K562 (cell line): ENCODE results near the gene KMT5C. TPM values are rescaled to one million over a fixed set of nuclear protein-coding genes. Genes with fewer than 3 reads are reported as not detected.

Experiments
- C11orf30 ChIP-seq: fragments of 450-650 bp; IDR thresholded peaks from 2 replicates; pipeline ENCODE4 v1.6.1; 2016; ENCODE audit warnings: low read depth, mild to moderate bottlenecking
- CBX3 ChIP-seq, 2 experiments: IDR thresholded peaks; 1 replicate in 1 of 2; 2 replicates in 1 of 2; pipeline ENCODE4 v1.6.1; 2012; ENCODE audit warnings: inconsistent platforms in 2 of 2, low read length in 2 of 2, borderline replicate concordance in 1 of 2, control low read depth in 1 of 2
- MAX ChIP-seq: sonication (generic); formaldehyde crosslinking; IDR thresholded peaks from 2 replicates; pipeline ENCODE4 v1.9.0; 2022; ENCODE audit warnings: mild to moderate bottlenecking, missing genetic modification reagents
- MAZ ChIP-seq, 2 experiments: fragments of 450-650 bp in 1 of 2; sonication (generic) in 1 of 2; formaldehyde crosslinking; IDR thresholded peaks in 1 of 2; conservative IDR thresholded peaks in 1 of 2; 2 replicates each; pipeline versions ENCODE4 v1.4.0 to v1.5.0; 2020; ENCODE audit warnings: mild to moderate bottlenecking in 1 of 2, missing genetic modification reagents in 1 of 2
- NCOA6 ChIP-seq: fragments of 450-650 bp; IDR thresholded peaks from 2 replicates; pipeline ENCODE4 v1.6.1; 2017; ENCODE audit warnings: mild to moderate bottlenecking
- NFIC ChIP-seq: fragments of 450-650 bp; IDR thresholded peaks from 2 replicates; pipeline ENCODE4 v1.6.1; 2017; ENCODE audit warnings: mild to moderate bottlenecking, inconsistent platforms
- PHF8 ChIP-seq: fragments of 200-600 bp; sonication (generic); IDR thresholded peaks from 2 replicates; pipeline ENCODE4 v1.6.1; 2012; ENCODE audit warnings: mixed run types, mild to moderate bottlenecking, inconsistent platforms, low read length, moderate library complexity, borderline replicate concordance
- POLR2G ChIP-seq: fragments of 200-400 bp; formaldehyde crosslinking; IDR thresholded peaks from 2 replicates; pipeline ENCODE4 v1.6.1; 2017; ENCODE audit warnings: low read depth, mild to moderate bottlenecking, antibody characterized with exemption, low read length, moderate library complexity
- RB1 ChIP-seq: fragments of 450-650 bp; IDR thresholded peaks from 2 replicates; pipeline ENCODE4 v1.6.1; 2017; ENCODE audit warnings: low read depth, mild to moderate bottlenecking
- SP1 ChIP-seq: sonication (generic); formaldehyde crosslinking; IDR thresholded peaks from 2 replicates; pipeline ENCODE4 v1.8.1; 2022; ENCODE audit warnings: mild to moderate bottlenecking, missing genetic modification reagents
- YY1 ChIP-seq, 3 experiments: IDR thresholded peaks; 2 replicates each; pipeline ENCODE4 v1.6.1; 2011; ENCODE audit warnings: low read length in 2 of 3, mild to moderate bottlenecking in 2 of 3, moderate library complexity in 2 of 3, borderline replicate concordance in 1 of 3, control low read depth in 1 of 3, low read depth in 1 of 3; ENCODE audit not compliant: insufficient read depth in 3 of 3, insufficient replicate concordance in 2 of 3, control insufficient read depth in 1 of 3, insufficient read length in 1 of 3; ENCODE audit errors: extremely low read depth in 1 of 3
- ZFX ChIP-seq: sonication (generic); formaldehyde crosslinking; IDR thresholded peaks from 2 replicates; pipeline ENCODE4 v1.8.0; 2022; ENCODE audit warnings: mild to moderate bottlenecking, missing genetic modification reagents, moderate library complexity
- polyA plus RNA-seq, 8 experiments: library from polyadenylated mRNA; depleted of rRNA in 4 of 8; stranded (reverse) in 5 of 8; unstranded in 3 of 8; fragments of >200 nt; fragmentation: Nextera tagmentation in 2 of 8; fragmentation: Illumina TruSeq in 1 of 8; extraction: Ambion mirVana in 2 of 8; extraction: Trizol in 1 of 8; gene quantifications; 2 replicates each; pipeline versions ENCODE4 v1.2.1 to v1.2.3, GENCODE V29; 2011 to 2014; ENCODE audit warnings: inconsistent platforms in 1 of 8, missing spikeins in 1 of 8
- total RNA-seq, 7 experiments: library from RNA; depleted of rRNA in 6 of 7; stranded (reverse); fragments of >200 nt in 6 of 7; fragmentation: Illumina TruSeq in 2 of 7; extraction: Trizol in 2 of 7; gene quantifications; 2 replicates each; pipeline versions ENCODE4 v1.2.1 to v1.2.3, GENCODE V29; 2011 to 2021; ENCODE audit warnings: low replicate concordance in 1 of 7
- TF ChIP-seq, protein P1 (sequence below): fragments of 450-650 bp; IDR thresholded peaks from 2 replicates; pipeline ENCODE4 v1.6.1; 2017; ENCODE audit warnings: mild to moderate bottlenecking, moderate library complexity
- TF ChIP-seq, protein P2 (sequence below): fragments of 200-800 bp; sonication (Bioruptor generic); IDR thresholded peaks from 2 replicates; pipeline ENCODE4 v1.6.1; 2017; ENCODE audit warnings: missing genetic modification characterization, missing compliant biosample characterization

KMT5C gene
- total and polyA plus RNA-seq, 9 of the 15 experiments (the other 6 are each of a cell fraction or from before 2014, with no cell fraction given), result 0.15 to 53.5 (median 16.6) TPM

DNA sequence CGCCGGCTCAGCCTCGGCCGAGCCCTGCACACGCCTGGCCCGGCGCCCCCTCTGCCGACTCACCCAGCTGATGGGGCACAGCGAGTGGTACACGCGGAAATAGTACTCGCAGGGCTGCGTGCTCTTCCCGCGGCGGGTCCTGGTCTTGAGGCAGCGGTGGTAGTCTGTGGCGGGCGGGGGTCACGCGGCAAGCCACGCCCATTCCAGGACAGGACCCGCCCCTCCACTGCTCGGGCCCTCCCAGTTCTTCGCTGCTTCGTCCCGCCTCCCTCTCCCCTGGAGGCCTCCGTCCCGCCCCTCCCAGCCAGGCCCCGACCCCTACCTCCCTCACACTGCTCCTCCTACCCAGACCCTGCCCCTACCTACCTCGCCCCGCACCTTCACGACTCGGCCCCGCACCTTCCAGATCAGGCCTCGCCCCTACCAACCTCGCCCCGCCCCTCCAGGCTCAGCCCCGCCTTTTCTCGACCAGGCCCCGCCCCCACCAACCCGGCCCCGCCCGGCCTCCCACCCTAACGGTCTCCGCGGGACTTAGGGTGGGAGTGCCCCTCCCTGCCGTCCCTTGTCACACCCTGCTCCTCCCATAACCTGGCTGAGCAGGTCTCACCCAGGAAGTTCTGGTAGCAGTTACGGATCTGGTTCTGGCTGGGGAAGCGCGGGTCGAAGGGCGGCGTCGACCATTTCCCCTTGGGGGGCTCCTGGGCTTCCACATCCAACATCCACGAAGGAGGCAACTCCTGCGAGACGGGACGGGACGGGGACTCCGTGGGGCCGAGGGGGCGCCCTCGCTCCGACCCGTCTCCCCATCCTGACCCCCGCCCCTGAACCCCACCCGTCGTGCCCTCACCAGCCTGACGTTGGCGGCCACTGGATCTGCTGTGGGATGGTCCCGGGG, 14.4 kb downstream of the KMT5C start (continued):
- peak; percentile 52; the same call in 1 of the 2 replicates for TF ChIP-seq RB1
- TF ChIP-seq NCOA6, result peak; percentile 80
- TF ChIP-seq C11orf30, result no peak
- no peak for TF ChIP-seq CBX3 (IDR thresholded peaks at IDR 0.05; ENCODE audit: borderline replicate concordance in 1 of 2, low read length in 2 of 2)
- TF ChIP-seq PHF8, result peak; percentile 22; the same call in 1 of the 2 replicates
- TF ChIP-seq MAX (CRISPR knock-in tag), result peak; percentile 40
- TF ChIP-seq POLR2G, result 0 out of 2 replicates have a peak, but pooled peaks have one; percentile 61
- TF ChIP-seq YY1 (IDR thresholded peaks at IDR 0.05; ENCODE audit: borderline replicate concordance in 1 of 3, control insufficient read depth in 1 of 3, extremely low read depth in 1 of 3, insufficient read depth in 3 of 3, insufficient read length in 1 of 3, insufficient replicate concordance in 2 of 3, low read depth in 1 of 3, low read length in 2 of 3), result no peak
- TF ChIP-seq SP1 (CRISPR knock-in tag), result peak; percentile 63
- TF ChIP-seq, protein P1, sequence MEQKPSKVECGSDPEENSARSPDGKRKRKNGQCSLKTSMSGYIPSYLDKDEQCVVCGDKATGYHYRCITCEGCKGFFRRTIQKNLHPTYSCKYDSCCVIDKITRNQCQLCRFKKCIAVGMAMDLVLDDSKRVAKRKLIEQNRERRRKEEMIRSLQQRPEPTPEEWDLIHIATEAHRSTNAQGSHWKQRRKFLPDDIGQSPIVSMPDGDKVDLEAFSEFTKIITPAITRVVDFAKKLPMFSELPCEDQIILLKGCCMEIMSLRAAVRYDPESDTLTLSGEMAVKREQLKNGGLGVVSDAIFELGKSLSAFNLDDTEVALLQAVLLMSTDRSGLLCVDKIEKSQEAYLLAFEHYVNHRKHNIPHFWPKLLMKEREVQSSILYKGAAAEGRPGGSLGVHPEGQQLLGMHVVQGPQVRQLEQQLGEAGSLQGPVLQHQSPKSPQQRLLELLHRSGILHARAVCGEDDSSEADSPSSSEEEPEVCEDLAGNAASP, result no peak
- TF ChIP-seq NFIC, result peak; percentile 35; the same call in 1 of the 2 replicates
- TF ChIP-seq MAZ (CRISPR knock-in tag; conservative IDR thresholded peaks at IDR 0.05 in 1 of 2, IDR thresholded peaks at IDR 0.05 in 1 of 2), result peak in 1 of 2 experiments; percentile 58; a peak in 2 of 4 replicates
- TF ChIP-seq, protein P2, sequence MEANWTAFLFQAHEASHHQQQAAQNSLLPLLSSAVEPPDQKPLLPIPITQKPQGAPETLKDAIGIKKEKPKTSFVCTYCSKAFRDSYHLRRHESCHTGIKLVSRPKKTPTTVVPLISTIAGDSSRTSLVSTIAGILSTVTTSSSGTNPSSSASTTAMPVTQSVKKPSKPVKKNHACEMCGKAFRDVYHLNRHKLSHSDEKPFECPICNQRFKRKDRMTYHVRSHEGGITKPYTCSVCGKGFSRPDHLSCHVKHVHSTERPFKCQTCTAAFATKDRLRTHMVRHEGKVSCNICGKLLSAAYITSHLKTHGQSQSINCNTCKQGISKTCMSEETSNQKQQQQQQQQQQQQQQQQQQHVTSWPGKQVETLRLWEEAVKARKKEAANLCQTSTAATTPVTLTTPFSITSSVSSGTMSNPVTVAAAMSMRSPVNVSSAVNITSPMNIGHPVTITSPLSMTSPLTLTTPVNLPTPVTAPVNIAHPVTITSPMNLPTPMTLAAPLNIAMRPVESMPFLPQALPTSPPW (CRISPR knock-in tag), result peak; percentile 62
- TF ChIP-seq ZFX (CRISPR knock-in tag), result 0 out of 2 replicates have a peak, but pooled peaks have one; percentile 30
